Measurements from ENCODE around the gene SNX20. TPM values are rescaled to one million over a fixed set of nuclear protein-coding genes. Genes with fewer than 3 reads are reported as not detected.

Gene SNX20
- total RNA-seq, 1 donor from 2014 or later: not detected

- peaks cover 14% of the 10 kb centered on the region for H3K4me1 Mint-ChIP-seq (ENCODE audit: unreplicated experiment)
- H3K4me3 Mint-ChIP-seq (ENCODE audit: unreplicated experiment): no peak overlapping the region
- H3K27ac Mint-ChIP-seq (ENCODE audit: unreplicated experiment): no peak overlapping the region
- TF ChIP-seq CTCF (IDR thresholded peaks at IDR 0.05; ENCODE audit: unreplicated experiment): no peak
- no peak for DNase-seq (ENCODE audit: low spot score)
- no peaks in the 10 kb centered on the region for H3K9me3 Mint-ChIP-seq (ENCODE audit: unreplicated experiment)
- peaks cover 7% of the 10 kb centered on the region for H3K27me3 Mint-ChIP-seq (ENCODE audit: unreplicated experiment)
- H3K36me3 Mint-ChIP-seq (ENCODE audit: low read depth, unreplicated experiment): peaks cover 5% of the 10 kb centered on the region
Observed at GRCh38 chr16:50664270-50664669, 16.8 kb downstream of the SNX20 start.

GRCh38 chr16:50662306-50662940, 18.7 kb downstream of the SNX20 start:
- H3K36me3 Mint-ChIP-seq (ENCODE audit: low read depth, unreplicated experiment): peaks cover 5% of the 10 kb centered on the region
- H3K9me3 Mint-ChIP-seq (ENCODE audit: unreplicated experiment): no peaks in the 10 kb centered on the region
- no peak for TF ChIP-seq CTCF (IDR thresholded peaks at IDR 0.05; ENCODE audit: unreplicated experiment)
- H3K4me1 Mint-ChIP-seq (ENCODE audit: unreplicated experiment): no peaks in the 10 kb centered on the region
- no peak overlapping the region for H3K27ac Mint-ChIP-seq (ENCODE audit: unreplicated experiment)
- no peak for DNase-seq (ENCODE audit: low spot score)
- H3K27me3 Mint-ChIP-seq (ENCODE audit: unreplicated experiment): no peaks in the 10 kb centered on the region
- no peak overlapping the region for H3K4me3 Mint-ChIP-seq (ENCODE audit: unreplicated experiment)

GRCh38 chr16:50659806-50660205, 21.3 kb downstream of the SNX20 start:
- Mint-ChIP-seq H3K36me3 (ENCODE audit: low read depth, unreplicated experiment) (peaks cover 3% of the 10 kb centered on the region), H3K4me3 (ENCODE audit: unreplicated experiment) (no peak overlapping the region), H3K4me1 (ENCODE audit: unreplicated experiment) (no peaks in the 10 kb centered on the region), H3K9me3 (ENCODE audit: unreplicated experiment) (no peaks in the 10 kb centered on the region), H3K27me3 (ENCODE audit: unreplicated experiment) (no peaks in the 10 kb centered on the region), H3K27ac (ENCODE audit: unreplicated experiment) (no peak overlapping the region)
- TF ChIP-seq CTCF (IDR thresholded peaks at IDR 0.05; ENCODE audit: unreplicated experiment): no peak
- no peak for DNase-seq (ENCODE audit: low spot score)

- H3K27me3 Mint-ChIP-seq (ENCODE audit: unreplicated experiment): no peaks in the 10 kb centered on the region
- H3K36me3 Mint-ChIP-seq (ENCODE audit: low read depth, unreplicated experiment): no peaks in the 10 kb centered on the region
- TF ChIP-seq CTCF (IDR thresholded peaks at IDR 0.05; ENCODE audit: unreplicated experiment): no peak
- no peak for DNase-seq (ENCODE audit: low spot score)
- no peak overlapping the region for H3K27ac Mint-ChIP-seq (ENCODE audit: unreplicated experiment)
- H3K9me3 Mint-ChIP-seq (ENCODE audit: unreplicated experiment): no peaks in the 10 kb centered on the region
- no peaks in the 10 kb centered on the region for H3K4me1 Mint-ChIP-seq (ENCODE audit: unreplicated experiment)
- H3K4me3 Mint-ChIP-seq (ENCODE audit: unreplicated experiment): no peak overlapping the region
Observed at GRCh38 chr16:50657241-50657640, 23.9 kb downstream of the SNX20 start.

GRCh38 chr16:50655558-50656055, 25.5 kb downstream of the SNX20 start:
- Mint-ChIP-seq H3K27me3 (ENCODE audit: unreplicated experiment) (no peaks in the 10 kb centered on the region), H3K9me3 (ENCODE audit: unreplicated experiment) (no peaks in the 10 kb centered on the region), H3K4me3 (ENCODE audit: unreplicated experiment) (no peak overlapping the region), H3K27ac (ENCODE audit: unreplicated experiment) (no peak overlapping the region), H3K4me1 (ENCODE audit: unreplicated experiment) (no peaks in the 10 kb centered on the region), H3K36me3 (ENCODE audit: low read depth, unreplicated experiment) (no peaks in the 10 kb centered on the region)
- no peak for DNase-seq (ENCODE audit: low spot score)
- TF ChIP-seq CTCF (IDR thresholded peaks at IDR 0.05; ENCODE audit: unreplicated experiment): no peak

Data from endothelial cell (in vitro differentiated cells).